Measurements from ENCODE around the gene CENPP.

CENPP gene

GRCh38 chr9:92663951-92664350 lies 338.2 kb downstream of the CENPP start:
- no peak overlapping the region for H2AFZ ChIP-seq (ENCODE audit: low read length, unreplicated experiment)
- H3K36me3 ChIP-seq (ENCODE audit: insufficient read depth, low read length): no peaks in the 10 kb centered on the region
- H3K79me2 ChIP-seq (ENCODE audit: control insufficient read depth, insufficient read depth, low read length, unreplicated experiment): peaks cover 90% of the 10 kb centered on the region
- H3K27ac ChIP-seq (ENCODE audit: low read depth, low read length): no peak overlapping the region
- H3K4me3 ChIP-seq (ENCODE audit: low read depth, low read length): no peak overlapping the region
- peaks cover 13% of the 10 kb centered on the region for H3K4me1 ChIP-seq (ENCODE audit: control insufficient read depth, insufficient read depth, low read length, unreplicated experiment)
- no peaks in the 10 kb centered on the region for H3K27me3 ChIP-seq (ENCODE audit: insufficient read depth, low read length)

DNA sequence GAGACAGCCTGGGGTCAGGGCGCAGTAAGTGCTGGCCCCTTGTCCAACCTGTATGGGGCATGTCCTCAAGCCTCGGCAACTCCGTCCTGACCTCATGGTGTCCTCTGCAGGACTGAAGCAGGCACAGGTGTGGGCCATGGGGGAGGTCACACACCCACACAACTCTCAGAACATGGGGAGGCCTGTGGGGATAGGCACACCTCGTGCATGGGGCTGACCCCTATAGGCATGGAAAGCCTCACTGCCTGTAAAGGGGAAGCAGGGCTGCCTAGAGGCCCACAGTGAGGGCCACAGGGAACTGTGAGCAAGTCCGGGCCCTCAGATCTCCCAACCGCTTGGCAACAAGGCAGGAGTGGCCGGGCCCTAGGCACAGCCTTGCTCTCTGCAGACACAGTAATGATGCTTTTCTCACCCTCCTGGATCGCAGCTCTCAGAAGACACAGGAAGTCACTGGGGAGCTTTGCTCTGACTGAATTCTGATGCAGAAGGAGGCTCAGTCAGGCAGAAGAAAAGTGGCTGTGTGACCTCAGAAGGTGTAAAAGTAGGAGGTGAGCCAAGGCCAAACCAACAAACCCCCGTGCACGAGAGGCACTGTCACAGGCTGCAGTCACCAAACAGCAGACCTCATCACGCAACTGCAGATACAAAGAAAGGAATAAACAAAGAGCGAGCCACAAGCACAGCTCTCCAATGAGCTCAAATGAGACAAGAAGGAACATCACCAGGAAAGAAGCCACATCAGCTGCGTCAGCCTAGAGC lies 338.8 kb downstream of the CENPP start:
- H2AFZ ChIP-seq (ENCODE audit: low read length, unreplicated experiment): no peak overlapping the region
- no peak overlapping the region for H3K4me3 ChIP-seq (ENCODE audit: low read depth, low read length)
- no peaks in the 10 kb centered on the region for H3K27me3 ChIP-seq (ENCODE audit: insufficient read depth, low read length)
- H3K27ac ChIP-seq (ENCODE audit: low read depth, low read length): no peak overlapping the region
- no peaks in the 10 kb centered on the region for H3K36me3 ChIP-seq (ENCODE audit: insufficient read depth, low read length)
- H3K79me2 ChIP-seq (ENCODE audit: control insufficient read depth, insufficient read depth, low read length, unreplicated experiment): peaks cover 93% of the 10 kb centered on the region
- peaks cover 13% of the 10 kb centered on the region for H3K4me1 ChIP-seq (ENCODE audit: control insufficient read depth, insufficient read depth, low read length, unreplicated experiment)

DNA sequence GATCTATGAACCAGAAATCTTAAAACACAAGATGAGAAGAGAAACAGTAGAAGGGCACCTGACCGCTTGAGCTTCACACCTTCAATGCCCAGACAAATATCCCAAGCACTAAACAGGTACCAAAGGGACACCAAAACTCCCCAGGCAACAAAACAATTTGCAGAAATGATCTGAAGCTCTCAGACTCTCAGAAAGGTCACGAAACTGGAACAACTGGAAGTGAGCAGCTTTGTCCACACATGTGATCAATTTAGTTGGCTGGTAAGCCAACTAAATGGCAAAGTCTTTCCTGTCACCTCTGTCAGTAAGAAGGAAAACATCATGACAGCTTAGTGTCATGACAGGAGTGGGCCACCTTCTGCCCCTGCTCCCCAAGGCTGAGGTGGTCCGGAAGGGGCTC lies 340.1 kb downstream of the CENPP start:
- Histone ChIP-seq H3K79me2 (ENCODE audit: control insufficient read depth, insufficient read depth, low read length, unreplicated experiment) (peaks cover 85% of the 10 kb centered on the region), H3K27ac (ENCODE audit: low read depth, low read length) (no peak overlapping the region), H3K4me1 (ENCODE audit: control insufficient read depth, insufficient read depth, low read length, unreplicated experiment) (peaks cover 13% of the 10 kb centered on the region), H3K27me3 (ENCODE audit: insufficient read depth, low read length) (no peaks in the 10 kb centered on the region), H3K36me3 (ENCODE audit: insufficient read depth, low read length) (no peaks in the 10 kb centered on the region), H3K4me3 (ENCODE audit: low read depth, low read length) (no peak overlapping the region), H2AFZ (ENCODE audit: low read length, unreplicated experiment) (no peak overlapping the region)

DNA sequence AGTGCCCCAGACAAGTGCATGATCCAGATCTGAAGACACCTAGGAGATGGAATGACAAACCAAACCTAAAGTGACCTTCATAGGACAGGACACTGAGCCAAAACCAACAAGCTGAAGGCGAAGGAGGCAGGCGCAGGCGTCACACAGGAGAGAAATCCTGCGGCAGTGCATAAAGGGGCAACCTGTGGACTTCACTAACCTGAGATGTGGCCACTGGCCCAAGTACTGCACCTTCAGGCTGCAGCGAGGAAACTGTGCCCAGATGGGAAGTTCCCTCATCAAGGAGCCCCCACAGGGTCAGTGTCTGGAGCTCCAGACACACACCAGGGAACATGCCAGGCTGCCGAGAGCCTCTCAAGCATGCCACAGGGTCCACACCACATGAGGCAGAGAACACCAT lies 340.5 kb downstream of the CENPP start:
- H2AFZ ChIP-seq (ENCODE audit: low read length, unreplicated experiment): no peak overlapping the region
- no peaks in the 10 kb centered on the region for H3K36me3 ChIP-seq (ENCODE audit: insufficient read depth, low read length)
- H3K4me3 ChIP-seq (ENCODE audit: low read depth, low read length): no peak overlapping the region
- peaks cover 15% of the 10 kb centered on the region for H3K4me1 ChIP-seq (ENCODE audit: control insufficient read depth, insufficient read depth, low read length, unreplicated experiment)
- no peak overlapping the region for H3K27ac ChIP-seq (ENCODE audit: low read depth, low read length)
- no peaks in the 10 kb centered on the region for H3K27me3 ChIP-seq (ENCODE audit: insufficient read depth, low read length)
- peaks cover 81% of the 10 kb centered on the region for H3K79me2 ChIP-seq (ENCODE audit: control insufficient read depth, insufficient read depth, low read length, unreplicated experiment)

- Histone ChIP-seq H3K79me2 (ENCODE audit: control insufficient read depth, insufficient read depth, low read length, unreplicated experiment) (peaks cover 74% of the 10 kb centered on the region), H3K27me3 (ENCODE audit: insufficient read depth, low read length) (no peaks in the 10 kb centered on the region), H3K4me1 (ENCODE audit: control insufficient read depth, insufficient read depth, low read length, unreplicated experiment) (peaks cover 9% of the 10 kb centered on the region), H3K4me3 (ENCODE audit: low read depth, low read length) (no peak overlapping the region), H2AFZ (ENCODE audit: low read length, unreplicated experiment) (no peak overlapping the region), H3K36me3 (ENCODE audit: insufficient read depth, low read length) (no peaks in the 10 kb centered on the region), H3K27ac (ENCODE audit: low read depth, low read length) (no peak overlapping the region)
Observed at GRCh38 chr9:92666912-92667532, 341.3 kb downstream of the CENPP start.

GRCh38 chr9:92668746-92669526 lies 343.2 kb downstream of the CENPP start:
- Histone ChIP-seq H3K36me3 (ENCODE audit: insufficient read depth, low read length) (no peaks in the 10 kb centered on the region), H3K4me1 (ENCODE audit: control insufficient read depth, insufficient read depth, low read length, unreplicated experiment) (peaks cover 9% of the 10 kb centered on the region), H2AFZ (ENCODE audit: low read length, unreplicated experiment) (peak overlapping the region; percentile 28), H3K4me3 (ENCODE audit: low read depth, low read length) (peak overlapping the region; percentile 90), H3K27ac (ENCODE audit: low read depth, low read length) (peak overlapping the region; percentile 84), H3K79me2 (ENCODE audit: control insufficient read depth, insufficient read depth, low read length, unreplicated experiment) (peaks cover 54% of the 10 kb centered on the region), H3K27me3 (ENCODE audit: insufficient read depth, low read length) (no peaks in the 10 kb centered on the region)

DNA sequence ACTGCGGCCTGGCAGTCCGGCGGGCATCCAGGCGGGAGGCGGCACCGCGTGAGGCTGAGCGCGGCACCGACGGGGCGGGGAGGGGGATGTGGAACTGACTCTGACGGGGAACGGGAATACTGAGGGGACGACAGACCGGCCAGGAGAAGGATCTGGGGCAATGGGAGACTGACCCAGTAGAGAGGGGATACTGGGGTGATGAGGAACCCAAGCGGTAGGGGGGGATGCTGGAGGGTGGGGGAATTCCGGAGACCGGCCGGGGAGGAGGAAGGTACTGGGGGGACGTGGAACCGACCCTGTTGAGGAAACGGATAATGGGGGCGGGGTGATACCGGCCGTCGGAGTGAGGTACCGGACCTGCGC lies 343.8 kb downstream of the CENPP start:
- peaks cover 9% of the 10 kb centered on the region for H3K4me1 ChIP-seq (ENCODE audit: control insufficient read depth, insufficient read depth, low read length, unreplicated experiment)
- H3K36me3 ChIP-seq (ENCODE audit: insufficient read depth, low read length): no peaks in the 10 kb centered on the region
- peaks cover 49% of the 10 kb centered on the region for H3K79me2 ChIP-seq (ENCODE audit: control insufficient read depth, insufficient read depth, low read length, unreplicated experiment)
- peak overlapping the region; percentile 90 for H3K4me3 ChIP-seq (ENCODE audit: low read depth, low read length)
- H3K27me3 ChIP-seq (ENCODE audit: insufficient read depth, low read length): no peaks in the 10 kb centered on the region
- H3K27ac ChIP-seq (ENCODE audit: low read depth, low read length): peak overlapping the region; percentile 84
- H2AFZ ChIP-seq (ENCODE audit: low read length, unreplicated experiment): peak overlapping the region; percentile 28
